SK-N-MC (cell line): ENCODE data around the gene CTRB1.

Experiments used
- EZH2 ChIP-seq: fragments of 200-600 bp; sonication (generic); IDR thresholded peaks from one replicate; pipeline ENCODE4 v1.6.1; 2017; ENCODE audit warnings: antibody characterized with exemption
- POLR2AphosphoS5 ChIP-seq: IDR thresholded peaks from 2 replicates; pipeline ENCODE4 v1.6.1; 2012; ENCODE audit warnings: mild to moderate bottlenecking, low read depth, low read length, borderline replicate concordance

DNA sequence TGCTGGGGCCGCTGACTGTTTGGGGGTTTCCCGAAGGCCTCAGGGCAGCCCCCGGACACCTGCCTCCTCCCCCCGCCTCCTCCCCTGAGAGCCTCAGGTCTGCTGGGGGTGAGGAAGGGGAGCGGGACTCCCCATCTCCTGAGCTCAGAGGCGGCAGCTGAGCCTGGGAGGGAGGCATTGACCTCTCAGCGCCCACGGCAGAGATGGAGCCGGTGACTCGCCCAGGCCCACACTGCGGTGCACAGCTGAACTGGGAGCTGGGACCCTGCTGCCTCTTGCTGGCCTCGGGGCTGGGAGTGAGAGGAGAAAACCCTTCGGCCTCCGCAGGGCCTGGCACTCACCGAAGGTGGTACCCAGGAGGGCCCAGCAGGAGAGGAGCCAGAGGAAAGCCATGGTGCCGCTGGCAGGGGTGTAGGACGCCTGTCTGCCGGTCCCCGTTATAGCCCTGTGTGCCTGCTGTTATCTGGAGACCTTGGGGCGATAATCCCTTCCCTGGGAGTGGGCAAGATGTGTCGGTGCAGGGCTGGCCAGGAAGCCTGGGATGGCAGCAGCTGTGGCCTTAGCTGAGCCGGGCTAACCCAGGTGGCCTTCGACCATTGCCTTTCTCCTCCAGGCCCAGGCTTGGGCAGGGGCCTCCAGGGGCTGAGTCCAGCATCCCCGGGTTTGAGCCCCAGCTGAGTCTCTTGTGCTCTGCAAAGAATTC, 11.9 kb upstream of the CTRB1 start, which contains the start of gene CTRB2:
- no peak for TF ChIP-seq EZH2
- TF ChIP-seq POLR2AphosphoS5: no peak
